NCI-H128 (cell line): ENCODE results near the gene MAP6.

Experiments
- DNase-seq: peaks from one replicate; lab custom pipeline; 2025; ENCODE audit not compliant: unreplicated experiment; lab: John Stamatoyannopoulos, UW

MAP6 gene

DNA sequence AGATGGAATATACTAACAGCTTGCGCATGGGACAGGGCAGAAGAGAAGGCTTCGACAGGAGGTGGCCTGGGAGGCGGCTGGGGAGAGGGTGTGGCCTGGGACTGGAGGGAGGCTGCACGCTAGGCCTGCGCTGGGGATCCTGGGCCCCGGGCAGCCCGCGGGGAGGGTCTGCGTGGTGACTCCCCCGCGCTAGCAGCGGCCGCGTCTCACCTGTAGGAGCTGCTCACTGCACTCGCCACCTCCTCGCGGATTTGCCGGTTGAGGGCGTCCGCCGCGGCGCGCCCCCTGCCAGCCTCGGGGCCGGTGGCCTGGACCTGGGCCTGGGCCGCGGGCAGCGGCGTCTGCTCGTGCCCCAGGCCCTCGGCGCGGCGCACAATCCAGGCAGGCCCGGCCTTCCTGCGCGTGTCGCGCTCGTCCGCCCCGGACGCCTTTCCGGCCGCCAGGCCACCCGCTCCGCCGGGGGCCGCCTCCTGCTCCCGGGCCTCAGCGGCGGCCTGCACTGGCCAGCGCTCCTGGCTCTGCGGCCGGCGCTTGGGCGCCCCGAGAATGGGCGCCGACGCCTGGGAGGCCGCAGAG is 1.5 kb downstream of the MAP6 start:
- DNase-seq = no peak

DNA sequence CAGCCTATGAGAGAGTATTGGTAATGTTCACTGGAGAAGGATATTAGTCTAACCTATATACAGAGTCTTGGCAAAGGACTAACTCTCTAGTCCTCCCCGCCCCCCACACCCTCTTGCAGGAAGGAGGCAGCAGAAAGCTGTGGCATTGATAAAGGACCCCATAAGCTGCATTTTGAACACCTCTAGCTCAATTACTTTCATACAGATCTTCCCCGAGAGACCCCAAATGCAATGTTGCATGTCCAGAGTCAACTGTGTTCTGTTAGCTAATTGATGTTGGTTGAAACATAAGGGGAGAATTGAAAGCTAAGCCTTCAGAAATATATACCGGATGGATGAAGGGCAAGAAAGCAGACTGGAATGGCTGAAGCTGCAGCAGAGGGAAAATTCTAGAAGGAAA is 2.8 kb downstream of the MAP6 start:
- DNase-seq = no peak

DNA sequence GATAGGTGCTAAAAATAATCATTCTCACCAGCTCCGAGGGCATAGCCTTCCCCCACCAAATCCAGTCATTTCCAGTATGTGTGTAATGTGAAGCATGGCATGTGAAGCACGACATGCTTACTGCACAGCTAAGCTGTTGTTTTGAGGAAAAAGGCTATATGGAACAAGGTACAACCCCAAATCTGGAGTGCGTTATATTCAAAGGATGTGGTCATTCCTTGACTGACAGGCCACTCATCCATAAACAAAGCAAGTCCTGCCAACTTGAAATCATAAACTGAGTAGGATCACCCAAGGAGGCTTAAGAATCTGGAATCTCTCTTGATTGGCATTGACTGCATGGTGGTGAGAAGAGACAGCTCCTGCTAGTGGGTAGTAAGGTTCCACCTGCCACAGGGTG is 3.7 kb downstream of the MAP6 start:
- no peak for DNase-seq

DNA sequence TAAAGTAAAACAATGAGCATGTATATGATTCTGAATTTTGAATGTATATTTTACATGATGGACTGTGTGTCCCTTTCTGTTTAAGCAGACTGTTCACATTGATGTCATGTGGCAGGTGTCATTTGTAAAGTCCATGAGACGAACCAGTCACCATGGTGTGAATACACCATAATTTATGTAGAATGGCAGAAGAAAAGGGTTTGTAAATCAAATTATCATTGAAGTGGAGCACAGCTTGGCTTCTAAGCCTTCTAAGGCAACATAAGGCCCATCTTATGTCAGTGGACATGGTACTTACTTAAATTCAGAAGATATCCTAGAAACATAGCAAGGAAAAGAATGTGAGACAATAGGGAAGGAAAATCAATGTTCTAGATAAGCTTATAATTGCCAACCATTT is 4.4 kb downstream of the MAP6 start:
- no peak for DNase-seq

DNA sequence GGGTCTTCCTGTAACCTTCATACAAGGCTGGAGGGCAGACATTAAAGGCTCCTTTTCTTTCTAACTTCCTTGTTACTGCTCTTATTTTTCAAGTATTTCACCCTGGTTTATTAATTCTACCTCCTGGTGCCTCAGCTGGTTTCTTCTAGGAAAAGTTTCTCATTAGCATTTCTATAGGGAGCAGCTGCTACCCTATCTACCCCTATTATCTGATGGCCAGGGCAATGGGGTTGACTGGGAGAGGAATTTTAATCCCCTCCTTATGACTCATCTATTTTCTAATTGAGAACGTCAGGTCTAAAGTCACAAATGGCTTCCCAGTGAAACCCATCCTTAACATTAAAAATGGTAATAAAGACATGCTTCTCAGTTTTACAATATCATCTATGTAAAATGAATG is 5.0 kb downstream of the MAP6 start:
- DNase-seq = no peak

DNA sequence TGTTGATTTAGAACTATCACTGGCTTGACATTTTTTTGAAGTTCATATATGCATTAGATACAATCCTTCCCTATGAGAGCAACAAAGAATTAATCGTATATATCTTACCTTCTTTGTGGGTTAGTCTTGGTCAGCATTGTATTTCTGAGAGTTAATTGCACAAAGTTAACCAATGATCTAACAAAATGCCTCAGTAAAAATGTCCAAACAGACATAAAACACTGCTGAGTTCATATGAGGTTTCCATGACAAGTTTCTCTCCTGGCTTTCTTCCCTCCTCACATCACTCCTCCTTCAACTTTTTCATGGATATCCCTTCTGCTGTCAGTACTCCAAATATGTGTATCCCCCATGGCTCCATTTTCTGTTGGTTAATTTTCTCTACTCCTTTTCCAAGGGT is 9.0 kb downstream of the MAP6 start:
- no peak for DNase-seq

DNA sequence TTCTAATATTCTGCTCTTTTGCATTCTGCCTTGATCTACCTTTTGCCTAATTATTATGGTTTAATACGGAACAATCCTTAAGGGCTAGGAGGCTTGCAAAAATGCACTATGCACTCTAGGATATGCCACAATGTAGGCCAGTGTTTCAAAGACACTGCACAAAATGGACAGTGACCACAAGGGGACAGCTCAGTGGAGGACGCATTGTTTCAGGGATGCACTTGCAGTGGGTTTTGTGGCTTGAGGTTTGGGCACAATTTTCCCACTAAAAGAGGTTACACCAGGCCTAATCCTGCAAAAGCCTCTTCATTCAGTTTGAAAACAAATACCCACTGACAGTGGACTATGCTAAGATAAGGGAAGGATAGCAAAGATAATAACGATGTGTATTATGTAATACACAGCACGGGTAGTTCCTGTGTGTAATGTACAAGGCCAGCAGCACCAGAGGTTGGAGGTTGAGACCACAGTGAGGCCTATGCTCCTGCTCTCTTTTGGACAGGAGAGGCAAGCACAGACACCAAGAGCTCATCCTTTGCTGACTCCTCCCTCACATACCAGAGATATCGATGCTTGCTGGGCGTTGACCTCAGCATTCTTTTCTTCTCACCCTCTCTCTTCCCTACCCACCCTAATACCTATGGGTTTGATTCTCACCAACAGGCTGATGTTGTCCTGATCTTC is 12.7 kb downstream of the MAP6 start:
- DNase-seq = no peak

DNA sequence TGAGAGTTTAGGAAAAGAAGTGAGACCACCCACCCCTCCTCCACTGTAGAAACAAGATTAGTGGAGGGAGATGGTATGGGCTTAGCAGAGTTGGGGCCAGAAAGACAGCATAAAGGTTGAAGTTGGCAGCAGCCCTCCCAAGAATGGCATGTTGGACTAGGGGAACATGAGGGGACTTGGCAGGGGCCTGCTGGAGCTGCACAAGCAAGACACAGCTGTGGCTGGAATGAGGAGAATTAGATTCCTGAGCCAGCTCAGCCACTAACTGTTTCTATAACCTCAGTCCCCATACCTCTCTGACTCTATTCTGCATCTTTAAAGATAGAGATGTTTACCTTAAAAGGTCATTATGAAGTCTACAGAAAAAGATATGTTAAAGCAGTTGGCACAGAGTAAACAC is 13.2 kb downstream of the MAP6 start:
- DNase-seq = no peak

DNA sequence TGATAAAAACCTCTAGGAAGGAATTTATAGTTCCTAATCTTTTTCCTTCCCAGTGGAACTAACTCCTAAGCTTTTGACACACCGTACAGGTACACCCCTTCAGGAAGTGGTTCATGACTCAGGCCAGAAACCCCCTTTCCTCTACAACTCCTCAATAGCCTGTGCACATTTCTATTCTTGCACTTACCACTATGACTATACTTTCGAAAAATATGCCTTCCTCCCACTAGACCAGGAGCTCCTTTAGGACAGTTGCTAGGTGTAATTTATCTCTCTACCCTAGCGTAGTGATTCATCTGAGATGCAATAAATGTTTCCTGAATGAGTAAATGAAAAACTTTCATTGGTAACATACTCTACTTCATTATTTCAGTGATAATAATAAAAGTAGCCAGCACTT is 14.5 kb downstream of the MAP6 start:
- no peak for DNase-seq

DNA sequence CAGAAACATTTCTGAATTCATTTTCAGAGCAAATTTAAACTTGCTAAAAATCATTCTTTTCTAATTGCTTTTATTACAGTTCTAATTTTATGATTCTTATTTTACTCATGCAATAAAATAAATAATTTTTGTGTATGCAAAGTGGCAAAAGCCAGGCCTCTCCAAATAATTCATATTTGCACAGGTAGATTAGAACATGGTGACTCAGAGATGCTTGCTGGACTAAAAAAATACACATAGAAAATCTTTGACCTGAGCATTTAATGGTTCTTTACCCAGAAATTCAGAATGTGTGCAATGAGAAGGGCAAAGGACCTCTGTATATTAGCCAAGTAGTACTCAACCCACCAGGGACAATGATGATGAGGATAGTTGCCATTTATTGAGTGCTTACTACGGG is 15.3 kb downstream of the MAP6 start:
- no peak for DNase-seq

DNA sequence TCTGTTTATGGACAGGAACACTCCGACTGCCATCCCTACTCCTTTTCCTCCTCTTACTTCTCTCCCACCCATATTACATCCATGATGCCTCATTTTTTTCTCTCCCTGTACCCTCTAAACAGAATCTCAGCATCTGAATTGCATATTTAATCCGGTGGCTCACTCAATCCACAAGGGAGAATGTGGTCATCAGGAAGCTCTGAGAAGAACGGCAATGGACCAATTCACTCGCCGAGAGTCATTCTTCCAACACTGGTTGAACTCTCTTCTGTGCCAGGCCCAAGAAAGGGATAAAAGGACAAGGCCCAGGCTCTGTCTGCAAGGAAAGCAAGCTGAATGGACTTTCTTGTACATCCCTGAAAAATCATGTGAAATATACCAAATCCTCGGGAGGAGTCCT is 15.9 kb downstream of the MAP6 start:
- no peak for DNase-seq

DNA sequence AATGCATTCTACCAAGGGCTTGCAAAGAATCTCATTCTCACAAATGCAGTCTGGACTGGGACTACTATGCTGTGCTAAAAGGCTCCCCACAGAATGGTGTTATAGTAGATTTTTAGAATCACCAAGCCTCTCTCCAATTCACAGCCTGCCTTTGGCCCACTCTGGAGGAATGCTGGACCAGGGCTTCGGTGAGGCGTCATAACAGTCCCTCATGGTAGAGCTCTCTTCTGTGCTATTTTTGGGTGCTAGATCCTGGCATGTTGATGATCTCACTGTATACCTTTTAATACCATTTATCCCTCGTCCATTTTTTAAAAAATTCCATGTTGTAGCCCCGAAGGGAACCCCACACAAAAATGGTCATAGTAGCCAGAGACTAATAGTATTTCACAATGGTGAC is 17.6 kb downstream of the MAP6 start:
- no peak for DNase-seq

DNA sequence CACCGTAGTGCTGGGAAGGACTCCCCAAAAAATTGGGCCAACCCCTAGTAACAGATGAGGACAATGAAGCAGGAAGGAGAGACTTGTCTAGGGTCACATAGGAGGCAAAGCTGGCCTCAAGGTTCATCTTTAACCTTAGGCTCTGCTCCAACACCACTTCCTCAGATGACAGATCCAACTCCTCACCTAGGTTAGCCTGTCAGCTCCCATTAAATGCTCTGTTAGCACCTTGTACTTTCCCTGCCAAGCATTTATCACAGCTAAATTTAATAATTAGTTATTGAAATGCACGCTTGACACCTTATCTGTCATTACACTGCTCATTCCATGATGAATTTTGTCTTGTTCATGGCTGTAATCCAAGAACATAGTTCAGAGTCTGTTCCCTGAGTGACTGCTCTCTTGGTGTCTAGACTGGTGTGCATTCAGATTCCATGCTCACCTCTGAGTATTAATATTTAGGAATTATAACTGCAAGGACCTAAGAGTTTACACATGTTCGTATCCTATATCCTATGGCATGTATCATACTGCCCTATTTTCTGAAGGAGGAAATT is 18.6 kb downstream of the MAP6 start:
- no peak for DNase-seq

DNA sequence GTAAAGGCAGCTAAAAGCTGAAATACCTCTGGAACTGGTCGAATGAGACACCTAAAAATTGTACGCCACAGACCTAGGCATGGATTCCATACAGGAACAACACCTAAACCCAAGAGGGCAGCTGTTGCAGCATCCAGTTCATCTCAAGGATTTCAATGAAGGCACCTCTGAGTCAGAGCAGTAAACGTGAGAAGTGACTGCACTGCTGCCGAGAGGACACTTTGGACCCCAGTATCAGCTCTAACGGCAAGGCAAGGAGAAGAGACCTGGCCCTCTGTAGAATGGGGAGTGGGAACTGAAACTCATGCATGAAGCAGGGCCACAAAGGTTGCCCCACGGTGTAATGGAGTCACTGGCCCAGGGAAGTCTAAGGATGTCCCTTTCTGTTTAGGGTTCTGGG is 23.9 kb downstream of the MAP6 start:
- no peak for DNase-seq

DNA sequence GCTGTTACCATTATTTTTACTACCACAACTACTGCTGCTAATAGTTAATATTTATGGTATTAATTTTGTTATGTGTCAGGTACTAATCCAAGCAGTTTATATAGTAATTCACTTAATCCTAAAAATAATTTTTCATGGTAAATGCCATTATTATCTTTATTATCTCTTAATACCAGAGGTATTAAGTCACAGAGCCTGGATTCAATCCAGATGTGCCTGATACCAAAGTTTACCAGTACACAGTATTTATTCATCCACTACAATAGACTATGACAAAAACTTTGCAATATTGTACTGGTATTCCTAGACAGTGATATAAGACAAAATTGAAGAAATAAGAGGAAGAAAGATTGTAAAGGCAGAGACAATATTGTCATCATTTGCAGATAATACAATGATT is 24.5 kb downstream of the MAP6 start:
- DNase-seq = no peak

DNA sequence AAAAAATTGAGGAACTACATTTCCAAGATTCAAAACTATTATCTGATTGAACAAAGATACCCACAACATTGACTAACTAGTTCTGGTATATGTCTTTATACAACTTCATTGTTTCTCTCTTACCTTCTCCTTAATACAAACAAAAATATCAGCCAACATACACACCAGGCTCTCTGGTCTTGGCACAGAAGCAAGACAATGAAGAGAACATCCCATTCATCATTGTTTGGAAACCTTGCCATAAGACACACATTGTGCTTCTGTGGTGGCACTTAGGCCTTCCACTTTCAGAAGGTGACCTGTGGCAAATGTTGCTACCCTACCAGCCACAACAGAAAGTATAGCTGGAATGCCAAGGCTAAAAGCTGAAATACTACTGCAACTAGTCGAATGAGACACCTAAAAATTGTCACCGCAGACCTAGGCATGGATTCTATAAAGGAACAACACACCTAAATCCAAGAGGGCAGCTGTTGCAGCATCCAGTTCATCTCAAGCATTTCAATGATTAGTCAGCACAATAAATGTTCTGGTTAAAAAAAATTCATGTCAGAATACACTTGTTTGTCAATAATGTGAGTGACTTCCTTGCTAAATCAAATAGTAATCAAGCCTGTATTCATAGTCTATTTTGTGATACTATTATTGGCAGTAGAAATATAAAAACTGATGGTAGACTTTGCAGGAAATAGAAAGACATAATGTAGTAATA is 26.3 kb downstream of the MAP6 start:
- DNase-seq = no peak

DNA sequence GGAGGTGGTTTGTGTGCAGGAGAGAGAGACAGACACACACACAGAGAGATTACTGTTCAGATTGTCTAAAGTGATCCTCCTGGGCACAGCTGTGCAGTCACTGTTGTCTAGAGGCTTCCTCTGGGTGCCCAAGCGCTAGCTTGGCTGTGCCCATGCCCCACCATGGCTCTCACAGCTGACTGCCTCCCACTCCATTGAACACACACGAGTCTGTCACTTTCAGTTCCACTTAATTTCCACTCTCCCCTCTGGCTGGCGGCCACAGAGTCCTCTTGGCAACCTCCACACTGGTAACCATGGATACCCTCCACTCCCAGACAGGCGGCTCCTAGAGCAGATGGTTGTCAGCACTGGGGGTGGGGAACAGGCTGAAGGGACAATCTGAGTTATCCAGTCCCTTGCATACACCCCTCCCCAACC is 29.1 kb downstream of the MAP6 start:
- peak; percentile 87 for DNase-seq

DNA sequence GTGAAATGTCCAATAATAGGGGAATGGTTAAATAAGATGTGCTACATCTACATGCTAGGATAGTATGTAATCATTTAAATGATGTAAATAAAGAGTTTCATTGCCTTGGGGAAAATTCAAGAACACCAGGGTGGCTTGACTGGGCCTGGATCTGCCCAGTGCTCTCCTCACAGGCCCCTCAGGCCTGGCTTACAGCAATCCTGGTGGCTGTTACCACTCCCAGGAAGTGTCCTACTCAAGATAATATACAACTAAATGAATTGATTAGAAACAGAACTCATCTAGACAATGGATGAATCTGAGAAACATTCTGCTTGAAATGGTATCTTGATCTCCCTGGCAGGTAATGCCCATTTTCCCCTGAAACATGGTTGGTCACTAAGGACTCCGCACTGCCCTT is 30.8 kb downstream of the MAP6 start:
- no peak for DNase-seq

DNA sequence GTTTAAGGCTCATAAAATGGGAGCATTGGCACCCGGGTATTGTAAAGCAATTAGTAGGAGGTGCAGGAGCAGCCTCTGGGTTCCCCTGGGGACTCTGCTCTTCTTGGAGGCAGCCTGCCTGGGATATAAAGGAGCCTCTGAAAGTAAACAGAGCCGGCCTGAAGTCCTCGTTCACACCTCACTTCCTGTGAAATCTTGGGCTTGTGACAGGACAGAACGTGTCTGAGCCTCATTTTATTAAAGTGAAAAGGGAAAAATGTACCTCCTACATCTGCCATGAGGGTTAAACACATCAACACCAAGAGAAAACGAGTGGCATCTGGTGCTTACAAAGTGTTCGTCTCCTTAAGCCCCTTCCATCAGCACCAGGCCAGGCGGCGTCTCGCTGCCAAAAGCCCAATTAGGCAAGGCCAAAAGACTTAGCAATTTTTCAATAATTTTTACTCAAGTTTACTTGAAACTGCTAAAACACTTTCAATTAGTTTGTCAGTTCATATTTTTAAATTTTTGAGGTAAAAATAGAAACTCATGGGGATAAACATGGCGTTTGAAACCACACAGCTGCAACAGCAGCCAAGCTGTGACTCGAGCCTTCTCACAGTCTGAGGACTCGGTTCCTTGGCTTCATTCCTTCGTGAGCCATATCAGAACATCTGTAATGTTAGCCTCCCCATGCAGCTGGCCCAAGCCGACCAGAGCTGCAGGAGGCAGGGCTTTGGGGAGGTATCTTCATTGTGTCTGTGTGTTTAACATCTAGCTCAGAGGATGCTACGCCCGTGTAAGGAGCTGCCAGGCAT is 33.6 kb downstream of the MAP6 start:
- no peak for DNase-seq

DNA sequence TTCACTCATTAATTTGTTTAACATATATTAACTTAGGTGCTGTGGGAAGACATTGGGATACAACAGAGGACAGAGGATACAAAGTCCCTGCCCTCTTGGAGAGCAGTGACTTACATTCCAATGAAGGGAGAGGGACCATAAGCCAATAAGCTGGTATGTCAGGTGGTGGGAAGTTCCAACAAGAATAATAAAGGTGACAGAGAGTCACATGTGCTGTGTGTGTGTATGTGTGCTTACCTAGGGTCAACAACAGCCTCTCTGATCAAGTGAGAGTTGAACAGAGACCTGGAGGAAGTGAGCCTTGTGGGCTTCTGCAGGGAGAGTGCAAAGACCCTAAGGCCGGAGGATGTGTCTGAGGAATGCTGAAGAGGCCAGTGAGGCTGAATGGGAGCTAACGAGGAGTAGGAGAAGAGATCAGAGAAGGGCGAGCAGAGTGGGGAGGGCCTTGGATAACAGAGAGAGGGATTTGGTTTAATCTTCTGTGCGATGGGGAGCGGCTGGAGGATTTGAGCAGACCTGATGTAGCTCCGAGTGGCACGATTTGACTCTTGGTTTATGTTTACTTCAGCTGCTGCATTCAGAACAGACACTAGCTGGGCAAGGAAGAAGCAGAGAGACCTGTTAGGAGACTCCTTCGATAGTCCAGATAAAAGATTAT is 35.3 kb downstream of the MAP6 start:
- no peak for DNase-seq

DNA sequence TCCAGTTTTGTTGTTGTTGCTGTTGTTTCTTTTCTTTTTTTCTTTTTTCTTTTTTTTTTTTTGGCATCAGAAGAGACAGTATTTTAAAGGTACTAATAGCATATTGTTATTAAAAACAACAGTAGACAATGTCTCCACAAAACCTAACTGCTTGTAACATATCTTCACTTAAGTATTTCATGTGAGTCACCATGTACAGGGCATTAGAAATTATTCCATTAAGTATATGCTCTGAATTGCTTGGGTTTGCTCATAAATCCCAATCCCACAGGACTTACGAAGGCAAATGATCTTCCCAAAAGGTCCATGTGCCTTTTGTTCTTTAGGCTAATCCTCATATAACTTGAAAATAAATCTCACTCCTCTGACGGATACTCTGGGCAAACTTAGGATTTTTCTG is 35.9 kb downstream of the MAP6 start:
- no peak for DNase-seq
